Nephron progenitor cell (in vitro differentiated cells): Measurements from ENCODE around the gene STK25.

Experiments used
- DNase-seq: peaks from one replicate; pipeline ENCODE4 v3.0.0; 2021
- H3K27ac Mint-ChIP-seq: 2 replicates; pipeline ENCODE4 v1.8.0; 2021; ENCODE audit warnings: mild to moderate bottlenecking, moderate library complexity, mixed read lengths
- H3K27me3 Mint-ChIP-seq: 2 replicates; pipeline ENCODE4 v1.8.0; 2021; ENCODE audit warnings: mild to moderate bottlenecking, low read depth, mixed read lengths; ENCODE audit not compliant: poor library complexity
- H3K36me3 Mint-ChIP-seq: 2 replicates; pipeline ENCODE4 v1.8.0; 2021; ENCODE audit warnings: low read depth, mixed read lengths
- H3K4me1 Mint-ChIP-seq: 2 replicates; pipeline ENCODE4 v1.8.0; 2021; ENCODE audit warnings: mixed read lengths
- H3K4me3 Mint-ChIP-seq: 2 replicates; pipeline ENCODE4 v1.8.0; 2021; ENCODE audit warnings: mild to moderate bottlenecking, moderate library complexity, mixed read lengths
- H3K9me3 Mint-ChIP-seq: 2 replicates; pipeline ENCODE4 v1.8.0; 2021; ENCODE audit warnings: mild to moderate bottlenecking, moderate library complexity, mixed read lengths
- TF ChIP-seq, protein P1 (sequence below): fragments of 200-600 bp; sonication (generic); IDR thresholded peaks from 2 replicates; pipeline ENCODE4 v1.5.0; 2021; ENCODE audit warnings: antibody characterized with exemption

Gene STK25

DNA sequence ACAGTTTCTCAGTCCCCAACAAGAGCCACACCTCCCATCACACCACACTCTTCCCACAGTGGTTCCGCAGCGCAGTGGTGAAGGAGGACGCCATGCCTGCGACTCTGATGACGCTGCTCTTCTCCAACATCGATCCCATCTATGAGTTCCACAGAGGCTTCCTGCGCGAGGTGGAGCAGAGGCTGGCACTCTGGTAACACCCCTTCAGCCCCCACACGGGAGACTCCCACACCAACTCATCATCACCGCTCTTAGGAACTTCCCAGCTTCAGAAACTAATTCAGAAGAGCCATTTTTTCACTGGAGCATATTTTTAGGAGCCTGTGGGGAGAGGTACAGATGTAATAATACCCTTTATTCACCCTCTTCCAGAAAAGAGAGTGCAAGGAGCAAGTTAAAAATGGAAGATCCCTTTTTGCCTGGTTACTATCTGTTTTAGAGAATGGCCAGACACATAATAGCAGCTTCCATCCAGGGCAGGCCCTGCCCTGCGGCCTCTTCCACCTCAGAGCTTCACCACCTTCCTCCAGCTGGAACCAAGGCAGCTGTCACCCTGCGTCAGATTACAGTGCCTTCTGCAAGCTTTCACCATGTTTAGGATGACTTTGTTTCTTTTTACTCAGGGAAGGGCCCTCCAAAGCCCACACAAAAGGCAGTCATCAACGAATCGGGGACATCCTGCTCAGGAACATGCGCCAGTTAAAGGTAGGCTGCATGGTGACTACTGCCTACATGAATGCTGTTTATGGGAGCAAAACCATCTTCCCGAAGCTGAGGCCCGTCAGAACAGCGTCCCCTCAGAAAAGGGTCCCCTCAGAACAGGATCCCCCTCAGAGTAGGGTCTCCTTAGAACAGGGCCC is 44.9 kb downstream of the STK25 start:
- peaks cover 6% of the 10 kb centered on the region for H3K27me3 Mint-ChIP-seq
- no peaks in the 10 kb centered on the region for H3K36me3 Mint-ChIP-seq
- no peaks in the 10 kb centered on the region for H3K9me3 Mint-ChIP-seq
- no peak overlapping the region for H3K4me3 Mint-ChIP-seq
- no peak overlapping the region for H3K27ac Mint-ChIP-seq
- DNase-seq = no peak
- H3K4me1 Mint-ChIP-seq = no peaks in the 10 kb centered on the region
- TF ChIP-seq, protein P1, sequence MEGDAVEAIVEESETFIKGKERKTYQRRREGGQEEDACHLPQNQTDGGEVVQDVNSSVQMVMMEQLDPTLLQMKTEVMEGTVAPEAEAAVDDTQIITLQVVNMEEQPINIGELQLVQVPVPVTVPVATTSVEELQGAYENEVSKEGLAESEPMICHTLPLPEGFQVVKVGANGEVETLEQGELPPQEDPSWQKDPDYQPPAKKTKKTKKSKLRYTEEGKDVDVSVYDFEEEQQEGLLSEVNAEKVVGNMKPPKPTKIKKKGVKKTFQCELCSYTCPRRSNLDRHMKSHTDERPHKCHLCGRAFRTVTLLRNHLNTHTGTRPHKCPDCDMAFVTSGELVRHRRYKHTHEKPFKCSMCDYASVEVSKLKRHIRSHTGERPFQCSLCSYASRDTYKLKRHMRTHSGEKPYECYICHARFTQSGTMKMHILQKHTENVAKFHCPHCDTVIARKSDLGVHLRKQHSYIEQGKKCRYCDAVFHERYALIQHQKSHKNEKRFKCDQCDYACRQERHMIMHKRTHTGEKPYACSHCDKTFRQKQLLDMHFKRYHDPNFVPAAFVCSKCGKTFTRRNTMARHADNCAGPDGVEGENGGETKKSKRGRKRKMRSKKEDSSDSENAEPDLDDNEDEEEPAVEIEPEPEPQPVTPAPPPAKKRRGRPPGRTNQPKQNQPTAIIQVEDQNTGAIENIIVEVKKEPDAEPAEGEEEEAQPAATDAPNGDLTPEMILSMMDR = no peak

DNA sequence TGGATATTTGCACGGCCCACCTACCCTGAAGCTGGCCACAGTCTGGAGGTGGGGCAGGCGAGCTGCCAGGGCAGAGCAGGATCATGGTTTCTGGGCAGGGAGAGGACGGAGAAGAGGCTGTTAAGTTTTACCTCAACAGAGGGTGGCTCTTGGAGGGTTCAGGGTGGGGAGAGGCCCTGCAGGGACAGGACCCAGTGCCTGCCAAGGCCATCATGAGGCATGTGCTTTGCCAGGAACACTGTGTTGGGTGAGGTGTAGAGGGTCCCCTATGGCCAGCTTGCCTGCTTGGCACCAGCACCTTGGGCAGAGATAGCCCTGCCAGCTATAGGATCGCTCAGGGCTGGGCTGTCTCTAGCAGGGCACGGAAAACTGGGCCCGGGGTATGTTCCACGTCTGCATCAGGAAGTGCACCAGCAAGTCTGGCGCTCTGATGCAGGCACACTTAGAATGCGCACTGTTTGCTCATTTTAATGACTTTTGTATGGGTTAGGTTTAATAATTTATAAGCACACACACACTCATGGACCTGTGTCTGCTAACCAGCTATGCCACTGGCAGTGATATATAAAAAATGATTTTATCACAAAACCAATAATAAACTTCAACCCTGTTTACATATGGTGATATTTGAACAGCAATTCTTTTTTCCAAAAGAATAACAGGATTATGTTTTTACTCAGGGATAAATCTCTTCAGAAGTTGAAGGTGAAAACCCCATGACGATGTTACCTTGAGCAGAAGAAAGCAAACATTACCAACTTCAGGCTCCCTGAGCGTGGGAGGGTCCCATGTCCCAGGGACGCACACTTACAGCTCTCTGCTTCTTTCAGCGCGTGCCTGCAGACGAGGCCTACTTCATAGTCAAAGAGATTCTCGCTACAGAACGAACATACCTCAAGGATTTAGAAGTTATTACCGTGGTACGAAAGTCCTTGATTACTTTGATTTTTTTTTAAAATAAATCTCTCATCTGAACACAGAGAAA is 46.4 kb downstream of the STK25 start:
- Mint-ChIP-seq H3K27me3 (peaks cover 6% of the 10 kb centered on the region), H3K4me3 (no peak overlapping the region), H3K27ac (no peak overlapping the region), H3K36me3 (no peaks in the 10 kb centered on the region), H3K9me3 (no peaks in the 10 kb centered on the region), H3K4me1 (no peaks in the 10 kb centered on the region)
- DNase-seq = no peak
- TF ChIP-seq, protein P1 = no peak

DNA sequence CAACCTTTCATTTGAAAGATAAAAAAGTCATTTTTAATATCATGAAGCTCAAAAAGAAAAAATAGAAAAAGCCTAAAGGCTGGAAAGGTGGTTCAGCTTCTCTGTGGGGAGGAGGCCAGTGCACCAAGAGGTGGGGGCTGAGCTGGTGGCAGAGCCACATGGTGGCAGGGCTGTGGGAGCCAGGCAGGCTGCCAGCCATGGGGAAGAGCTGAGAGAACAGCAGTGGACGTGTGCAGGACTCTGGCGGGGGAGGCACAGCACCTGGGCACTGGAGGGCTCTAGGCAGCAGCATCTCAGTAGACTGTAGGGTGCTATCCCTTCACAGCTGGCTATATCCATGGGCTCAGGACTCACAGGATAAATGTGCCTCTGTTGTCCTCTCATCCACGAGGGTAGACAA is 47.8 kb downstream of the STK25 start:
- TF ChIP-seq, protein P1 = no peak
- Mint-ChIP-seq H3K4me1 (no peaks in the 10 kb centered on the region), H3K9me3 (no peaks in the 10 kb centered on the region), H3K36me3 (no peaks in the 10 kb centered on the region), H3K27me3 (peaks cover 4% of the 10 kb centered on the region), H3K4me3 (no peak overlapping the region), H3K27ac (no peak overlapping the region)
- DNase-seq = no peak

DNA sequence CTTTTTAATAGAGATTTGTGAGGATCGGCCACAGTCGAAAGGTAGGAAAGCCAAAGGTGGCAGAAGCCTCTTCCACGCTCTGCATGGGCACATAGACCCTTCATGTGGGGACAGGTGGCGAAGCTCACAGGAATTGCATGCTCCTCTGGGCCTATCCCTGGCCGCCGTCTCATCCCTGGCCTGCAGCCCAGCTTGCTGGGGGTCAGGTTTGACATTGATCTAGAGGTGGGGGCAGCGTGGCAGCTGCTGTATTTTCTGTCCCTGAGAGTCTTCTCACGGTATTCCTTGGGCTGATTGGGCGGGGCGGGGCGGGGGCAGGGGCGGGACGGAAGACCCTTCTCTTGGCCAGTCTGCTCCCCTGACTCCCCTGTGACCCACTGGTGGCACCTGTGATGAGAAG is 48.9 kb downstream of the STK25 start:
- TF ChIP-seq, protein P1 = no peak
- H3K36me3 Mint-ChIP-seq = no peaks in the 10 kb centered on the region
- no peaks in the 10 kb centered on the region for H3K4me1 Mint-ChIP-seq
- no peak for DNase-seq
- no peaks in the 10 kb centered on the region for H3K27me3 Mint-ChIP-seq
- H3K9me3 Mint-ChIP-seq = no peaks in the 10 kb centered on the region
- H3K27ac Mint-ChIP-seq = no peak overlapping the region
- H3K4me3 Mint-ChIP-seq = no peak overlapping the region

DNA sequence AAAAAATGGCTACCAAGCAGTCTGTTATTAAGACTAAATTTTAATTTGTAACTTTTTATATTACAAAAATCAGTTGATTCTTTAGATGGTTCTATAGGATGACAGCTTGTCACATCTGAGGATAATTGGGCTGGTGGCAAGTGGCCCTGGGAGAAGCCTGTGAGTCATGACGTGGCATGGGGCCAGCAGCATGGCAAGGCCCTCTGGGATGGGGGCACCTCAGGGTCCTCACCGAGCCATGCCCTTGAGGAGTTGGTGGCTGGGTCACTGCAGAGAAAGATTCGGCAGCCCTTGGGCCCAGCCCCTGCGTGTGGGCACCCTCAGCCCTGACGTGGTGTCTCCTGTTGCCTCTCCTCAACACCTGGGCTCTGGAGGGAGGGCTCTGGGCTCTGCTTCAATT is 49.7 kb downstream of the STK25 start:
- H3K36me3 Mint-ChIP-seq = no peaks in the 10 kb centered on the region
- H3K4me3 Mint-ChIP-seq = no peak overlapping the region
- H3K27me3 Mint-ChIP-seq = no peaks in the 10 kb centered on the region
- no peak for DNase-seq
- H3K27ac Mint-ChIP-seq = no peak overlapping the region
- TF ChIP-seq, protein P1 = no peak
- H3K9me3 Mint-ChIP-seq = no peaks in the 10 kb centered on the region
- H3K4me1 Mint-ChIP-seq = no peaks in the 10 kb centered on the region
